SKM-1 treated with dmso at 0.1 percent for 144 hours (cell line): Measurements from ENCODE around the gene WNT2B.

Experiments
- DNase-seq: peaks from one replicate; lab custom pipeline; 2025; ENCODE audit not compliant: unreplicated experiment; lab: John Stamatoyannopoulos, UW

The WNT2B gene

GRCh38 chr1:112524986-112525385 lies 16.2 kb downstream of the WNT2B start:
- DNase-seq, result no peak

GRCh38 chr1:112527266-112528010 lies 18.7 kb downstream of the WNT2B start:
- DNase-seq, result no peak

GRCh38 chr1:112528076-112528475 lies 19.3 kb downstream of the WNT2B start:
- no peak for DNase-seq

- DNase-seq, result no peak
Observed at GRCh38 chr1:112529301-112529700, 20.5 kb downstream of the WNT2B start.

GRCh38 chr1:112530832-112531231 lies 22.1 kb downstream of the WNT2B start:
- DNase-seq, result no peak

GRCh38 chr1:112532064-112532463 lies 23.3 kb downstream of the WNT2B start:
- no peak for DNase-seq

GRCh38 chr1:112533029-112533428 lies 24.3 kb downstream of the WNT2B start:
- DNase-seq, result no peak

- no peak for DNase-seq
Observed at GRCh38 chr1:112536561-112536960, 27.8 kb downstream of the WNT2B start.

- no peak for DNase-seq
Observed at GRCh38 chr1:112537456-112537855, 28.7 kb downstream of the WNT2B start.

- no peak for DNase-seq
Observed at GRCh38 chr1:112538883-112539282, 30.1 kb downstream of the WNT2B start.

- DNase-seq, result no peak
Observed at GRCh38 chr1:112540226-112540794, 31.5 kb downstream of the WNT2B start.

GRCh38 chr1:112541299-112541698 lies 32.5 kb downstream of the WNT2B start:
- no peak for DNase-seq

GRCh38 chr1:112542206-112542973 lies 33.6 kb downstream of the WNT2B start:
- no peak for DNase-seq

GRCh38 chr1:112544011-112544688 lies 35.4 kb downstream of the WNT2B start:
- no peak for DNase-seq

- no peak for DNase-seq
Observed at GRCh38 chr1:112544751-112545150, 36.0 kb downstream of the WNT2B start.

GRCh38 chr1:112546076-112546475 lies 37.3 kb downstream of the WNT2B start:
- no peak for DNase-seq

- no peak for DNase-seq
Observed at GRCh38 chr1:112548547-112548946, 39.8 kb downstream of the WNT2B start.

GRCh38 chr1:112549590-112549989 lies 40.8 kb downstream of the WNT2B start:
- DNase-seq, result no peak

GRCh38 chr1:112554411-112554810 lies 45.6 kb downstream of the WNT2B start:
- no peak for DNase-seq

- DNase-seq, result no peak
Observed at GRCh38 chr1:112557385-112557784, 48.6 kb downstream of the WNT2B start.

- no peak for DNase-seq
Observed at GRCh38 chr1:112558634-112559033, 49.9 kb downstream of the WNT2B start.

- DNase-seq, result no peak
Observed at GRCh38 chr1:112563341-112563740, 54.6 kb downstream of the WNT2B start.
